Body of pancreas (tissue), 4 donors: ENCODE results near the gene MMP11.

Source experiments
- POLR2A ChIP-seq, 3 donors: fragments of 450-650 bp; IDR thresholded peaks; one replicate each; pipeline ENCODE4 v1.6.1; 2016; ENCODE audit warnings: antibody characterized with exemption in 3 of 3, mild to moderate bottlenecking in 2 of 3
- TF ChIP-seq, protein P1 (sequence below), 7 experiments: fragments of 450-650 bp in 4 of 7; fragments of 200-600 bp in 3 of 7; sonication (generic) in 3 of 7; IDR thresholded peaks; one replicate each; pipeline ENCODE4 v1.5.1; 2016 to 2019; ENCODE audit warnings: antibody characterized with exemption in 7 of 7

DNA sequence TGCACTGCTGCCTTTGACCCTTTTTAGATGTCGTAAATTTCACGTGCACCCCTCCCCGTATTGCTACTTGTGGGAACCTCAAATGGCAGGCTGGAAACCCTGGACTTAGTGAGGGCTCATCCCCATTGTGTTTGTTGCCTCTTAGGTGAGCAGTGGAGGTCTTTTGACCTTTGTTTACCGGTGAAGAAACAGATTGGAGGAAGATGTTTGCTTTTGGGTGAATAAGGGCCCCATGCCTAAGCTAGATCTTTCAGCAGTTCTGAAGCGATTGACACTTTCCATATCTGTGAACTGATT lies 14.9 kb downstream of the MMP11 start:
- TF ChIP-seq, protein P1, sequence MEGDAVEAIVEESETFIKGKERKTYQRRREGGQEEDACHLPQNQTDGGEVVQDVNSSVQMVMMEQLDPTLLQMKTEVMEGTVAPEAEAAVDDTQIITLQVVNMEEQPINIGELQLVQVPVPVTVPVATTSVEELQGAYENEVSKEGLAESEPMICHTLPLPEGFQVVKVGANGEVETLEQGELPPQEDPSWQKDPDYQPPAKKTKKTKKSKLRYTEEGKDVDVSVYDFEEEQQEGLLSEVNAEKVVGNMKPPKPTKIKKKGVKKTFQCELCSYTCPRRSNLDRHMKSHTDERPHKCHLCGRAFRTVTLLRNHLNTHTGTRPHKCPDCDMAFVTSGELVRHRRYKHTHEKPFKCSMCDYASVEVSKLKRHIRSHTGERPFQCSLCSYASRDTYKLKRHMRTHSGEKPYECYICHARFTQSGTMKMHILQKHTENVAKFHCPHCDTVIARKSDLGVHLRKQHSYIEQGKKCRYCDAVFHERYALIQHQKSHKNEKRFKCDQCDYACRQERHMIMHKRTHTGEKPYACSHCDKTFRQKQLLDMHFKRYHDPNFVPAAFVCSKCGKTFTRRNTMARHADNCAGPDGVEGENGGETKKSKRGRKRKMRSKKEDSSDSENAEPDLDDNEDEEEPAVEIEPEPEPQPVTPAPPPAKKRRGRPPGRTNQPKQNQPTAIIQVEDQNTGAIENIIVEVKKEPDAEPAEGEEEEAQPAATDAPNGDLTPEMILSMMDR (IDR thresholded peaks at IDR 0.05) = no peak
- TF ChIP-seq POLR2A (IDR thresholded peaks at IDR 0.05) = no peak
